Measurements from ENCODE around the gene UBXN2A. TPM values are rescaled to one million over a fixed set of nuclear protein-coding genes. Genes with fewer than 3 reads are reported as not detected.

UBXN2A gene, protein sequence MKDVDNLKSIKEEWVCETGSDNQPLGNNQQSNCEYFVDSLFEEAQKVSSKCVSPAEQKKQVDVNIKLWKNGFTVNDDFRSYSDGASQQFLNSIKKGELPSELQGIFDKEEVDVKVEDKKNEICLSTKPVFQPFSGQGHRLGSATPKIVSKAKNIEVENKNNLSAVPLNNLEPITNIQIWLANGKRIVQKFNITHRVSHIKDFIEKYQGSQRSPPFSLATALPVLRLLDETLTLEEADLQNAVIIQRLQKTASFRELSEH
- total RNA-seq: 30.3 TPM

DNA sequence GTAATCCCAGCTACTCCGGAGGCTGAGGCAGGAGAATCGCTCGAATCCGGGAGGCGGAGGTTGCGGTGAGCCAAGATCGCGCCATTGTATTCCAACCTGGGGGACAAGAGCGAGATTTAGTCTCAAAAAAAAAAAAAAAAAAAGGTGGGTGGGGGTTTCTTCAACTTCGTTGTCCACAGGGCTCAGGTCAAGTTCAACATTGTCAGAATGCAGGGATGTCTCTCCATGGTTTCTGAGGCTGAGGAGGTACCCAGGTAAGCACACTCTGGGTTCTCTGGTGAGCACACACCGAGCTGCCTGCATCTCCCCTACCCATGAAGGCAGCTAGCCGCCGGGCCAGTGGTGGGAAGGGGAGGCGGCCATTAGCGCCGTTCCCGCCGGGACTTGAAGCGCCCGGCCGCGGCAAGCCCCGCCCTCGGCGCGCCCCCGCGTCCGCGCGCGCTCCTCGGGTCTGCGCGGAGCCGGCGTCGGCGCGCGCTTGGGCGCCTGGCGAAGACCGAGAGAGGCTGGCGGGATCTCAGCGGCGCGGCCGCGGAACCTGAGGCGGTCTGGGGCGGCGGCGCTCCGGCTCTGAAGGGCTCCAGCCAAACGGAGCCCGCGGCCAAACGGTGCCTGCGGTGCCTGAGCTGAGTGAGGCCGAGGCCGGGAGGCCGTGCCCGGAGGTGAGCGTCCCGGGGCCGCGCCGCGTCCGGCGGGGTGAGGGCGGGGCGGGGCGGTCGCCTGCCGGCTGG, at the start of gene UBXN2A:
UBXN2A (plus strand) TSS at position 477 of the 731 bp plus-strand sequence. CDS start 17,852 bp downstream, outside the sequence.
- ATAC-seq (peak; percentile 93), DNase-seq (ENCODE audit: low spot score) (peak; percentile 85)
- intact Hi-C loops (cut with DNase I): no loop called here

DNA sequence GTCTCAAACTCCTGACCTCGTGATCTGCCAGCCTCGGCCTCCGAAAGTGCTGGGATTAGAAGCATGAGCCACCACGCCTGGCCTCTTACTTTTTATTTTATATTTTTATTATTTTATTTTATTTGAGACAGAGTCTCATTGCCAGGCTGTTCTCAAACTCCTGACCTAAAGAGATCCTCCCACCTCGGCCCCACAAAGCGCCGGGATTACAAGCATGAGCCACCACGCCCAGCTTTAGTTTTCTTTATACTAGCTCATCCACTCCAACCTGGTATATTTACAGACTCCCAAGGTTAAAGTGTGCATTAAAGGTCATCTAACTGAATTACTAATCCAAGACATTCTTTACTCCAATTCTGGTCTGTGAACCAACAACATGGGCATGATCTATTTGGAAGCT, 40.1 kb upstream of the UBXN2A start:
- ATAC-seq (no peak), DNase-seq (ENCODE audit: low spot score) (no peak)
- intact Hi-C loops (cut with DNase I): no loop called here

- intact Hi-C loops (cut with DNase I): no loop called here
Observed at GRCh38 chr2:23900541-23901322, 39.5 kb upstream of the UBXN2A start.

DNA sequence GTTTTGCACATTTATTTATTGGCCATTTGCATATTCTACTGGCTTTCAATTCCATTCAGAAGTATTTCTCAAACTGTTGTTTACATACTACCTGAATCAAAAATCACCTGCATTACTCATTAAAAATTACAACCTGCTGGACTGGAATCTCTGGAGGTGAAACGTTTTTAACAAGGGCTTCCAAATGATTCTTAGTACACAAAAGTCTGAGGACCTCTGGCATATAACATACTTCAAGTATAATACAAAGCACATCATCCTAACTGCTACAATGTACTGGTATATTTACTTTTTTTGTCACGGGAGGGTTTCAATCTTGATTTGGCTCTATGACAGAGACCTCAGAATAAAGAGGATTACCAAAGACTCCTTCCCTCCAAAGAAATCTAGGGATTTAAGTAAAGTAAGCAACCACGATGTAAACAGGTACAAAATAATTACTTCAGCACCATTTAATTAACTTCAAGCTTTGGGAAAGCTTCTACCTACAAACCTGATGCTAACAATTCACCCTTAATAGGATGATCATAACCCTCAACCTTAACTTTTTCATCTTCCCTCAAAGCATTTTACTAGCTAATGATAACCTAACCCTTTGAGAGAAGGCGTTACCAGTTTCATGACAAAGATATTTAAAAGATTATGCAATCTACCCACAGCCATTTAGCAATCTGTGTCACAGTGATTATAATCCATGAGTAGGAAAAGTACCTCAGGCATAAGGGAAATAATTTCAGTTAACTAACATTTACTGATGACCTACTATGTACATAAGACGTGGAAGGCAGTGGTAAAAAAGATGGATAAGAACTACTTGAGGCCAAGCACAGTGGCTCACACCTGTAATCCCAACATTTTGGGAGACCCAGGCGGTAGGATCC, 38.1 kb upstream of the UBXN2A start:
- ATAC-seq: peak; percentile 72
- intact Hi-C loops (cut with DNase I): no loop called here
- DNase-seq (ENCODE audit: low spot score): no peak

More at GRCh38 chr2:23900541-23901322, 39.5 kb upstream of the UBXN2A start:
- DNase-seq (ENCODE audit: low spot score): no peak
- peak; percentile 76 for ATAC-seq

- DNase-seq (ENCODE audit: low spot score) (no peak), ATAC-seq (no peak)
- intact Hi-C loops (cut with DNase I): no loop called here
Observed at GRCh38 chr2:23903034-23903433, 37.2 kb upstream of the UBXN2A start.

DNA sequence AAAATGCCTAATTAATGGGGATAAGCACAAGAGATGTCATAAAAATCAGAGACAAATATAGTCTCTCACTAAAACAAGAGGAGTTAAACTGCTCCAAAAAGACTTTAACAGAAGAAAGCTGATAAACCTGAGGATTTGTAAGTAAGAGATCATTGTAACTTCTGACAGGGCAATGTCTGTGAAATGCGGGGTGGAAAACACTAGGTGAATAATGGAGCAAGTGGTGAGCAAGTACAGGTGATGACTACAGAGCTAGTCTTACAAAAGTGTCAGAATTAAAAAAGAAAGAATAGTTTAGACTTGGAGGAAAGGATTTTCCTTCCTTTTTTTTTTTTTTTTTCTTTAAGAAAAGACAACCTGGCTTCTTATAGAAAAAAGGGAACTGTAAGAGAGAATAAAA, 36.0 kb upstream of the UBXN2A start:
- ATAC-seq: no peak
- intact Hi-C loops (cut with DNase I): no loop called here
- no peak for DNase-seq (ENCODE audit: low spot score)

- ATAC-seq: peak; percentile 60
Observed at GRCh38 chr2:23904692-23905091, 35.6 kb upstream of the UBXN2A start.

DNA sequence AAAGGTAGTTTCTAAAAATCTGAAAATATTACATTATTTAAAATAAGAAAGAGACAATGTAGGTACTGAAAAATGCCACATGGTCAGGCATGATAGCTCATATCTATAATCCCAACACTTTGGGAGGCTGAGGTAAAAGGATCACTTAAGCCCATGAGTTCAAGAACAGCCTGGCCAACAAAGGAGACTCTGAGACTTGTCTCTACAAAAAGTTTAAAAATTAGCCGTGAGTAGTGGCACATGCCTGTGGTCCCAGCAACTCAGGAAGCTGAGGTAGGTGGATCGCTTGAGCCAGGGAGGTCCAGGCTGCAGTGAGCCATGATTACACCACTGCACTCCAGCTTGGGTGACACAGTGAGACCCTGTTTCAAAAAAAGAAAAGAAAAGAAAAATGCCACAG, 35.1 kb upstream of the UBXN2A start:
- DNase-seq (ENCODE audit: low spot score): no peak
- intact Hi-C loops (cut with DNase I): no loop called here
- peak; percentile 14 for ATAC-seq

More at GRCh38 chr2:23904692-23905091, 35.6 kb upstream of the UBXN2A start:
- DNase-seq (ENCODE audit: low spot score): no peak
- intact Hi-C loops (cut with DNase I): no loop called here

DNA sequence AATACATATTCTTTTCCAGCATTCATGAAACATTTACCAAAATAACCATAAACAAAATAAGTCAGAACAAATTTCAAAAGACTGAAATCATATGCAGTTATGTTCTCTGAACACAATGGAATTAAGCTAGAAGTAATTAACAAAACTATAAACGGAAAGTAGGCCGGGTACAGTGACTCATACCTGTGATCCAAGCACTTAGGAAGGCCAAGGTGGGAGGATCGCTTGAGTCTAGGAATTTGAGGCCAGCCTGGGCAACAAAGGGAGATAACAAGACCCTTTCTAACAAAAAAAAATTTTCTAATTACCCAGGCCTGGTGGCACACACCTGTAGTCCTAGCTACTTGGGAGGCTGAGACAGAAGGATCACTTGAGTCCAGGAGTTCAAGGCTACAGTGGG, 28.2 kb upstream of the UBXN2A start:
- no peak for ATAC-seq
- DNase-seq (ENCODE audit: low spot score): no peak
- intact Hi-C loops (cut with DNase I): no loop called here

DNA sequence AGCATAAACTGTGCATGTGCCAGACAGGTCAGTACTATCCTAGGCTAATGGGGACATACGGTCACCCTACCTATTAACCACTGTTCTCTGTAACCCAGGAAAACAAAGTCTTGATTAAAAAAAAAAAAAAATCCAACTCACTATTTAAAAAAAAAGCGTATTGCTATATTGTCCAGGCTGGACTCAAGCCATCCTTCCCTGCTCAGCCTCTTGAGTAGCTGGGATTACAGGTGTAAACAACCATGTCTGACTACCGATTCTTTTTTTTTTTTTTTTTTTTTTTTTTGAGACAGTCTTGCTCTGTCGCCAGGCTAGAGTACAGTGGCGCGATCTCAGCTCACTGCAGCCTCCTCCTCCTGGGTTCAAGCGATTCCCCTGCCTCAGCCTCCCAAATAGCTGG, 24.9 kb upstream of the UBXN2A start:
- intact Hi-C loops (cut with DNase I): loop anchor here (5.0 kb wide), 1 partner anchor 457 kb away; no protein-coding TSS in a partner anchor
- DNase-seq (ENCODE audit: low spot score): no peak

GRCh38 chr2:23916727-23917405, 23.4 kb upstream of the UBXN2A start:
- intact Hi-C loops (cut with DNase I): loop anchor here (5.0 kb wide), 1 partner anchor 455 kb away; no protein-coding TSS in a partner anchor
- ATAC-seq: no peak

More for the DNA sequence above, 24.9 kb upstream of the UBXN2A start:
- ATAC-seq: no peak

GRCh38 chr2:23918837-23919489, 21.3 kb upstream of the UBXN2A start:
- no peak for ATAC-seq
- intact Hi-C loops (cut with DNase I): loop anchor here (5.0 kb wide), 1 partner anchor 453 kb away; no protein-coding TSS in a partner anchor

More at GRCh38 chr2:23916727-23917405, 23.4 kb upstream of the UBXN2A start:
- no peak for DNase-seq (ENCODE audit: low spot score)

GRCh38 chr2:23924589-23925359, 15.5 kb upstream of the UBXN2A start:
- intact Hi-C loops (cut with DNase I): no loop called here
- no peak for DNase-seq (ENCODE audit: low spot score)
- ATAC-seq: no peak

More at GRCh38 chr2:23918837-23919489, 21.3 kb upstream of the UBXN2A start:
- no peak for DNase-seq (ENCODE audit: low spot score)

DNA sequence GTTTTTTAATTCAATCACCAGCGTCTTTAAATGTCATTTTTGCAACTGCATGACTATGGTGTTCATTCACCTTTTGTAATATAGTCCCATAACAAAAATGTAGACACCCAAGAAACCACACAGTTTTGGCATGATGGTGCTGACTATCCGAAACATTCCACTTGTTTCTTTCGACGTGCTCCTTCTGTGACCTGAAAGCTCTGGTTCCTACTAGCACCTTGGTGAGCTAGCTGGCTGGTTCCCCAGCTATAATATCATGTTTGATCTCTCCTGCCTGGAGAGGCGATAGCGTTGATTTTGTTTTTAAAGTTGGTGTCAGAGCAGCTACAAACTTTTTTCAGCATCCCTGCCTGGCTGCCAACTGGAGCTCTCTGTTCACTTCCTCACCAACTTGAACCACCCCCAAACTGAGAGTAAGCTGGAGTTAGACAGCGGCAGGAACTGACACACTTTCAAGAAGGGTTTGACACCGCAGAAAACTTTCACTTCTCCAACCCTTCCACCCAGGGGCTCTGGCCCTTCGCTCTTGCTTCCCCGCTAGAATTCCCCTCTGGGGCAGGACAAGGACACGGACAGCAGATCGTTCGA, 14.5 kb upstream of the UBXN2A start:
- peak; percentile 74 for ATAC-seq
- DNase-seq (ENCODE audit: low spot score): peak; percentile 69

DNA sequence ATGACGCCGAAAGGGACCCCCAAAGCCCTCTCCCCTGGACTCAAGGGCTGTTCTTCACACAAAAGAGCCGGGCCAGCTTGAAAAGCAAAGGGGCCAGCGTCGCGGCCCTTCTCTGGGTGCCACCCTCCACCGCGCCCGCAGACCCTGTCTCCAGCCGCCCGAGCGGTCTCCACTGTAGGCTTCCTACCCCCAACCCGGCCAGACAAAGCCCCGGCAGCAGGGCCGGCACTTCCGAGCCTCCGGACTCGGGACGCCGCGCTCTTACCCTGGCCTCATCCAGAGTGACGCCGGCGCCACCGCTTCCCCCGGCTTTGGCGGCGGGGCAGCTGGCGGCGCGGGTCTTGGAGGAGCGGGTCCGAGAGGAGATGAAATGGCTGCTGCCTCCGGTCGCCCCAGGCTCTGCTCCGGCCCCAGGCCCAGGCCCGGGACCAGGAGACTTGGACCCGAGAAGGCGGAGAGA, 13.9 kb upstream of the UBXN2A start:
- peak; percentile 66 for ATAC-seq
- DNase-seq (ENCODE audit: low spot score): peak; percentile 69
- intact Hi-C loops (cut with DNase I): loop anchor here (2.0 kb wide), 1 partner anchor 158 kb away; the partner anchor contains the start of gene TP53I3

More for the DNA sequence above, 14.5 kb upstream of the UBXN2A start:
- intact Hi-C loops (cut with DNase I): loop anchor here (2.0 kb wide), 1 partner anchor 159 kb away; the partner anchor contains the start of gene TP53I3

Data from sciatic nerve (tissue), 2 donors.